ENCODE results near the gene SCD5.

SCD5 gene

GRCh38 chr4:82786828-82787227 lies 11.8 kb downstream of the SCD5 start:
- Mint-ChIP-seq H3K27ac (no peak overlapping the region), H3K27me3 (peaks cover 3% of the 10 kb centered on the region), H3K4me3 (no peak overlapping the region), H3K9me3 (no peaks in the 10 kb centered on the region), H3K36me3 (ENCODE audit: low read depth) (no peaks in the 10 kb centered on the region), H3K4me1 (ENCODE audit: low read depth) (no peaks in the 10 kb centered on the region)
- intact Hi-C loops (cut with micrococcal nuclease), result no loop called here

GRCh38 chr4:82785611-82786400 lies 12.8 kb downstream of the SCD5 start:
- intact Hi-C loops (cut with micrococcal nuclease), result no loop called here
- Mint-ChIP-seq H3K27ac (no peak overlapping the region), H3K9me3 (no peaks in the 10 kb centered on the region), H3K4me1 (ENCODE audit: low read depth) (peaks cover 4% of the 10 kb centered on the region), H3K36me3 (ENCODE audit: low read depth) (no peaks in the 10 kb centered on the region), H3K4me3 (no peak overlapping the region), H3K27me3 (peaks cover 3% of the 10 kb centered on the region)

- intact Hi-C loops (cut with micrococcal nuclease), result no loop called here
- Mint-ChIP-seq H3K9me3 (no peaks in the 10 kb centered on the region), H3K36me3 (ENCODE audit: low read depth) (no peaks in the 10 kb centered on the region), H3K4me1 (ENCODE audit: low read depth) (peaks cover 12% of the 10 kb centered on the region), H3K27ac (no peak overlapping the region), H3K27me3 (peaks cover 3% of the 10 kb centered on the region), H3K4me3 (no peak overlapping the region)
Observed at GRCh38 chr4:82784681-82785610, 13.7 kb downstream of the SCD5 start.

GRCh38 chr4:82782626-82783345 lies 15.8 kb downstream of the SCD5 start:
- Mint-ChIP-seq H3K27ac (no peak overlapping the region), H3K27me3 (peaks cover 3% of the 10 kb centered on the region), H3K4me3 (no peak overlapping the region), H3K4me1 (ENCODE audit: low read depth) (peaks cover 12% of the 10 kb centered on the region), H3K36me3 (ENCODE audit: low read depth) (no peaks in the 10 kb centered on the region), H3K9me3 (no peaks in the 10 kb centered on the region)
- intact Hi-C loops (cut with micrococcal nuclease), result no loop called here

GRCh38 chr4:82780752-82781231 lies 17.8 kb downstream of the SCD5 start:
- no peaks in the 10 kb centered on the region for H3K9me3 Mint-ChIP-seq
- no peak overlapping the region for H3K27ac Mint-ChIP-seq
- H3K4me3 Mint-ChIP-seq, result no peak overlapping the region
- peaks cover 12% of the 10 kb centered on the region for H3K4me1 Mint-ChIP-seq (ENCODE audit: low read depth)
- no peaks in the 10 kb centered on the region for H3K36me3 Mint-ChIP-seq (ENCODE audit: low read depth)
- no peaks in the 10 kb centered on the region for H3K27me3 Mint-ChIP-seq
- intact Hi-C loops (cut with micrococcal nuclease), result no loop called here

GRCh38 chr4:82780170-82780751 lies 18.3 kb downstream of the SCD5 start:
- intact Hi-C loops (cut with micrococcal nuclease), result no loop called here
- no peaks in the 10 kb centered on the region for H3K27me3 Mint-ChIP-seq
- peaks cover 12% of the 10 kb centered on the region for H3K4me1 Mint-ChIP-seq (ENCODE audit: low read depth)
- no peak overlapping the region for H3K4me3 Mint-ChIP-seq
- no peaks in the 10 kb centered on the region for H3K36me3 Mint-ChIP-seq (ENCODE audit: low read depth)
- H3K27ac Mint-ChIP-seq, result no peak overlapping the region
- H3K9me3 Mint-ChIP-seq, result no peaks in the 10 kb centered on the region

GRCh38 chr4:82779032-82779431 lies 19.6 kb downstream of the SCD5 start:
- Mint-ChIP-seq H3K9me3 (no peaks in the 10 kb centered on the region), H3K27me3 (no peaks in the 10 kb centered on the region), H3K4me3 (no peak overlapping the region), H3K36me3 (ENCODE audit: low read depth) (no peaks in the 10 kb centered on the region), H3K4me1 (ENCODE audit: low read depth) (peaks cover 17% of the 10 kb centered on the region), H3K27ac (no peak overlapping the region)
- intact Hi-C loops (cut with micrococcal nuclease), result no loop called here

- Mint-ChIP-seq H3K27ac (no peak overlapping the region), H3K27me3 (no peaks in the 10 kb centered on the region), H3K4me3 (no peak overlapping the region), H3K36me3 (ENCODE audit: low read depth) (no peaks in the 10 kb centered on the region), H3K9me3 (no peaks in the 10 kb centered on the region), H3K4me1 (ENCODE audit: low read depth) (peaks cover 17% of the 10 kb centered on the region)
- intact Hi-C loops (cut with micrococcal nuclease), result no loop called here
Observed at GRCh38 chr4:82777857-82778525, 20.6 kb downstream of the SCD5 start.

- intact Hi-C loops (cut with micrococcal nuclease), result no loop called here
- no peak overlapping the region for H3K4me3 Mint-ChIP-seq
- H3K27ac Mint-ChIP-seq, result no peak overlapping the region
- no peaks in the 10 kb centered on the region for H3K27me3 Mint-ChIP-seq
- no peaks in the 10 kb centered on the region for H3K9me3 Mint-ChIP-seq
- H3K36me3 Mint-ChIP-seq (ENCODE audit: low read depth), result no peaks in the 10 kb centered on the region
- peaks cover 17% of the 10 kb centered on the region for H3K4me1 Mint-ChIP-seq (ENCODE audit: low read depth)
Observed at GRCh38 chr4:82776925-82777542, 21.6 kb downstream of the SCD5 start.

GRCh38 chr4:82775243-82775642 lies 23.4 kb downstream of the SCD5 start:
- Mint-ChIP-seq H3K9me3 (no peaks in the 10 kb centered on the region), H3K4me1 (ENCODE audit: low read depth) (peaks cover 7% of the 10 kb centered on the region), H3K36me3 (ENCODE audit: low read depth) (no peaks in the 10 kb centered on the region), H3K27ac (no peak overlapping the region), H3K27me3 (no peaks in the 10 kb centered on the region), H3K4me3 (no peak overlapping the region)
- intact Hi-C loops (cut with micrococcal nuclease), result no loop called here

GRCh38 chr4:82774711-82775171 lies 23.9 kb downstream of the SCD5 start:
- intact Hi-C loops (cut with micrococcal nuclease), result no loop called here
- Mint-ChIP-seq H3K4me1 (ENCODE audit: low read depth) (peaks cover 6% of the 10 kb centered on the region), H3K27ac (peak overlapping the region; percentile 53), H3K9me3 (no peaks in the 10 kb centered on the region), H3K27me3 (no peaks in the 10 kb centered on the region), H3K4me3 (no peak overlapping the region), H3K36me3 (ENCODE audit: low read depth) (no peaks in the 10 kb centered on the region)

GRCh38 chr4:82773057-82773456 lies 25.5 kb downstream of the SCD5 start:
- Mint-ChIP-seq H3K9me3 (no peaks in the 10 kb centered on the region), H3K27me3 (no peaks in the 10 kb centered on the region), H3K27ac (no peak overlapping the region), H3K36me3 (ENCODE audit: low read depth) (no peaks in the 10 kb centered on the region), H3K4me1 (ENCODE audit: low read depth) (peaks cover 6% of the 10 kb centered on the region), H3K4me3 (no peak overlapping the region)
- intact Hi-C loops (cut with micrococcal nuclease), result no loop called here

- Mint-ChIP-seq H3K27me3 (no peaks in the 10 kb centered on the region), H3K9me3 (peaks cover 20% of the 10 kb centered on the region), H3K36me3 (ENCODE audit: low read depth) (no peaks in the 10 kb centered on the region), H3K4me3 (no peak overlapping the region), H3K4me1 (ENCODE audit: low read depth) (peaks cover 6% of the 10 kb centered on the region), H3K27ac (no peak overlapping the region)
- intact Hi-C loops (cut with micrococcal nuclease), result no loop called here
Observed at GRCh38 chr4:82770607-82771006, 28.0 kb downstream of the SCD5 start.
